Neuronal stem cell (in vitro differentiated cells): Measurements from ENCODE around the gene CCNYL1.

ENCODE experiments used
- DNase-seq: peaks from one replicate; pipeline ENCODE4 v3.0.0-alpha.2; 2013; ENCODE audit warnings: low spot score
- H2AFZ ChIP-seq: one replicate; pipeline ENCODE4 v1.6.1; 2013; ENCODE audit warnings: mild to moderate bottlenecking, low read length, inconsistent platforms
- H2AK5ac ChIP-seq: 2 replicates; pipeline ENCODE4 v1.6.1; 2013; ENCODE audit warnings: low read depth, mild to moderate bottlenecking, inconsistent platforms, low read length, moderate library complexity, mixed read lengths
- H2BK120ac ChIP-seq: 2 replicates; pipeline ENCODE4 v1.6.1; 2013; ENCODE audit warnings: low read depth, mild to moderate bottlenecking, inconsistent platforms, low read length, moderate library complexity, mixed read lengths
- H2BK12ac ChIP-seq: one replicate; pipeline ENCODE4 v1.6.1; 2013; ENCODE audit warnings: low read length, inconsistent platforms
- H2BK15ac ChIP-seq: 2 replicates; pipeline ENCODE4 v1.6.1; 2013; ENCODE audit warnings: mild to moderate bottlenecking, low read length, inconsistent platforms, mixed read lengths
- H2BK5ac ChIP-seq: one replicate; pipeline ENCODE4 v1.6.1; 2013; ENCODE audit warnings: inconsistent platforms, mild to moderate bottlenecking, low read length, moderate library complexity
- H3K14ac ChIP-seq: one replicate; pipeline ENCODE4 v1.6.1; 2013; ENCODE audit warnings: low read length, inconsistent platforms
- H3K18ac ChIP-seq: 2 replicates; pipeline ENCODE4 v1.6.1; 2013; ENCODE audit warnings: low read length, inconsistent platforms
- H3K23ac ChIP-seq: 2 replicates; pipeline ENCODE4 v1.6.1; 2013; ENCODE audit warnings: low read depth, mild to moderate bottlenecking, mixed read lengths, low read length, inconsistent platforms; ENCODE audit not compliant: poor library complexity
- H3K27ac ChIP-seq: replicated peaks from 3 replicates; pipeline ENCODE4 v1.5.1; 2013; ENCODE audit warnings: low read length, inconsistent platforms
- H3K27me3 ChIP-seq, 3 experiments: 2 replicates each; pipeline ENCODE4 v1.6.1; 2013; ENCODE audit warnings: low read length in 3 of 3, mild to moderate bottlenecking in 2 of 3, inconsistent platforms in 1 of 3, low read depth in 1 of 3, mixed read lengths in 1 of 3, moderate library complexity in 1 of 3; ENCODE audit not compliant: control insufficient read depth in 3 of 3, insufficient read depth in 3 of 3
- H3K36me3 ChIP-seq, 2 donors: replicated peaks in 1 of 2; 2 replicates each; pipeline ENCODE4 v1.6.1; 2013; ENCODE audit warnings: low read length in 2 of 2; ENCODE audit not compliant: control insufficient read depth in 2 of 2, insufficient read depth in 2 of 2
- H3K4ac ChIP-seq: 2 replicates; pipeline ENCODE4 v1.6.1; 2013; ENCODE audit warnings: inconsistent platforms, mild to moderate bottlenecking, low read length, moderate library complexity
- H3K4me1 ChIP-seq, 2 donors: 1 replicate in 1 of 2; 2 replicates in 1 of 2; pipeline ENCODE4 v1.6.1; 2013; ENCODE audit warnings: low read length in 2 of 2, low read depth in 1 of 2; ENCODE audit not compliant: control insufficient read depth in 2 of 2, insufficient read depth in 1 of 2
- H3K4me2 ChIP-seq: one replicate; pipeline ENCODE4 v1.6.1; 2013; ENCODE audit warnings: mild to moderate bottlenecking, low read length, inconsistent platforms; ENCODE audit not compliant: insufficient read depth, poor library complexity, severe bottlenecking
- H3K4me3 ChIP-seq, 2 donors: 2 replicates each; pipeline ENCODE4 v1.5.1; 2013; ENCODE audit warnings: low read length in 2 of 2, mild to moderate bottlenecking in 2 of 2, inconsistent platforms in 1 of 2, moderate library complexity in 1 of 2
- H3K79me1 ChIP-seq: one replicate; pipeline ENCODE4 v1.6.1; 2013; ENCODE audit warnings: low read depth, mild to moderate bottlenecking, inconsistent platforms, low read length, moderate library complexity
- H3K9ac ChIP-seq: one replicate; pipeline ENCODE4 v1.6.1; 2013; ENCODE audit warnings: mild to moderate bottlenecking, low read depth, low read length, inconsistent platforms; ENCODE audit not compliant: poor library complexity
- H3K9me3 ChIP-seq, 2 donors: replicated peaks in 1 of 2; 2 replicates each; pipeline versions ENCODE3 to v1.6.1; 2013; ENCODE audit warnings: low read length in 2 of 2, mild to moderate bottlenecking in 2 of 2, inconsistent platforms in 1 of 2, low read depth in 1 of 2, mixed read lengths in 1 of 2, moderate library complexity in 1 of 2; ENCODE audit not compliant: control insufficient read depth in 2 of 2, insufficient read depth in 1 of 2
- H4K8ac ChIP-seq: one replicate; pipeline ENCODE4 v1.6.1; 2013; ENCODE audit warnings: low read depth, mild to moderate bottlenecking, inconsistent platforms, low read length, moderate library complexity
- H4K91ac ChIP-seq: one replicate; pipeline ENCODE4 v1.6.1; 2013; ENCODE audit warnings: low read length, low read depth, mild to moderate bottlenecking, inconsistent platforms; ENCODE audit not compliant: poor library complexity
- WGBS, 2 donors: extraction: QIAGEN DNeasy Blood & Tissue Kit; methylation state at CpG; one replicate each; pipeline ENCODE4 v1.1.7; 2013; ENCODE audit warnings: missing lambda C conversion rate in 2 of 2, mixed read lengths in 1 of 2; ENCODE audit not compliant: insufficient read length in 2 of 2, insufficient replicate concordance in 1 of 2; ENCODE audit errors: extremely low coverage in 2 of 2; 5-methylcytosine and 5-hydroxymethylcytosine counted together

CCNYL1 gene

GRCh38 chr2:207697411-207697810 lies 14.0 kb upstream of the CCNYL1 start:
- Histone ChIP-seq H3K23ac (no peak overlapping the region), H4K8ac (no peak overlapping the region), H3K27me3 (no peaks in the 10 kb centered on the region), H3K79me1 (no peaks in the 10 kb centered on the region), H3K36me3 (no peaks in the 10 kb centered on the region), H2AFZ (no peak overlapping the region), H3K4me1 (no peaks in the 10 kb centered on the region), H2BK5ac (no peak overlapping the region), H3K27ac (no peak overlapping the region), H3K4me2 (no peak overlapping the region), H3K9me3 (no peaks in the 10 kb centered on the region), H2BK120ac (no peak overlapping the region), H3K18ac (no peak overlapping the region), H2BK12ac (no peak overlapping the region), H3K14ac (no peak overlapping the region), H2AK5ac (no peak overlapping the region), H4K91ac (no peak overlapping the region), H3K4ac (no peak overlapping the region), H3K9ac (no peak overlapping the region), H3K4me3 (no peak overlapping the region), H2BK15ac (no peak overlapping the region)
- no CpG with 5 or more reads among the region's 1 CpG for WGBS, 2 donors
- DNase-seq = no peak

GRCh38 chr2:207698301-207698700 lies 13.1 kb upstream of the CCNYL1 start:
- H3K79me1 ChIP-seq = no peaks in the 10 kb centered on the region
- H3K36me3 ChIP-seq = no peaks in the 10 kb centered on the region
- H3K23ac ChIP-seq = no peak overlapping the region
- no peak overlapping the region for H3K4me2 ChIP-seq
- H2BK5ac ChIP-seq = no peak overlapping the region
- DNase-seq = no peak
- no peak overlapping the region for H3K18ac ChIP-seq
- no peak overlapping the region for H3K14ac ChIP-seq
- no peaks in the 10 kb centered on the region for H3K4me1 ChIP-seq
- no peak overlapping the region for H2BK120ac ChIP-seq
- no peak overlapping the region for H2AFZ ChIP-seq
- no peaks in the 10 kb centered on the region for H3K9me3 ChIP-seq
- H2AK5ac ChIP-seq = no peak overlapping the region
- no peak overlapping the region for H3K27ac ChIP-seq
- H3K9ac ChIP-seq = no peak overlapping the region
- H2BK15ac ChIP-seq = no peak overlapping the region
- no peak overlapping the region for H3K4me3 ChIP-seq
- no peak overlapping the region for H2BK12ac ChIP-seq
- no peaks in the 10 kb centered on the region for H3K27me3 ChIP-seq
- no peak overlapping the region for H3K4ac ChIP-seq
- WGBS, 2 donors = no CpG with 5 or more reads among the region's 5 CpGs
- H4K8ac ChIP-seq = no peak overlapping the region
- no peak overlapping the region for H4K91ac ChIP-seq

GRCh38 chr2:207704078-207704477 lies 7.4 kb upstream of the CCNYL1 start:
- H2BK15ac ChIP-seq = no peak overlapping the region
- H3K9me3 ChIP-seq = no peaks in the 10 kb centered on the region
- no peak overlapping the region for H3K4ac ChIP-seq
- H3K4me2 ChIP-seq = no peak overlapping the region
- H2AK5ac ChIP-seq = no peak overlapping the region
- no peak for DNase-seq
- no peak overlapping the region for H2BK5ac ChIP-seq
- H3K36me3 ChIP-seq = no peaks in the 10 kb centered on the region
- H4K8ac ChIP-seq = no peak overlapping the region
- no peak overlapping the region for H2AFZ ChIP-seq
- no peak overlapping the region for H4K91ac ChIP-seq
- no peak overlapping the region for H3K27ac ChIP-seq
- no peak overlapping the region for H3K4me3 ChIP-seq
- H2BK120ac ChIP-seq = no peak overlapping the region
- H3K9ac ChIP-seq = no peak overlapping the region
- no peaks in the 10 kb centered on the region for H3K79me1 ChIP-seq
- H2BK12ac ChIP-seq = no peak overlapping the region
- H3K4me1 ChIP-seq = no peaks in the 10 kb centered on the region
- peaks cover 0 to 6% (median 0%) of the 10 kb centered on the region in 3 experiments for H3K27me3 ChIP-seq
- H3K18ac ChIP-seq = no peak overlapping the region
- H3K23ac ChIP-seq = no peak overlapping the region
- H3K14ac ChIP-seq = no peak overlapping the region
- no CpG with 5 or more reads among the region's 3 CpGs for WGBS, 2 donors

GRCh38 chr2:207704671-207705070 lies 6.8 kb upstream of the CCNYL1 start:
- Histone ChIP-seq H4K8ac (no peak overlapping the region), H2AFZ (no peak overlapping the region), H3K27me3 (peaks cover 0 to 6% (median 0%) of the 10 kb centered on the region in 3 experiments), H3K4me3 (no peak overlapping the region), H3K14ac (no peak overlapping the region), H3K23ac (no peak overlapping the region), H3K9me3 (no peaks in the 10 kb centered on the region), H2BK12ac (no peak overlapping the region), H2BK120ac (no peak overlapping the region), H2AK5ac (no peak overlapping the region), H3K9ac (no peak overlapping the region), H3K4ac (no peak overlapping the region), H3K18ac (no peak overlapping the region), H3K79me1 (no peaks in the 10 kb centered on the region), H2BK5ac (no peak overlapping the region), H3K36me3 (no peaks in the 10 kb centered on the region), H4K91ac (no peak overlapping the region), H2BK15ac (no peak overlapping the region), H3K27ac (no peak overlapping the region), H3K4me2 (no peak overlapping the region), H3K4me1 (no peaks in the 10 kb centered on the region)
- DNase-seq = no peak
